ENCODE data around the gene GRM4. TPM values are rescaled to one million over a fixed set of nuclear protein-coding genes. Genes with fewer than 3 reads are reported as not detected.

Gene GRM4
- total RNA-seq, 2 donors from 2014 or later = not detected

DNA sequence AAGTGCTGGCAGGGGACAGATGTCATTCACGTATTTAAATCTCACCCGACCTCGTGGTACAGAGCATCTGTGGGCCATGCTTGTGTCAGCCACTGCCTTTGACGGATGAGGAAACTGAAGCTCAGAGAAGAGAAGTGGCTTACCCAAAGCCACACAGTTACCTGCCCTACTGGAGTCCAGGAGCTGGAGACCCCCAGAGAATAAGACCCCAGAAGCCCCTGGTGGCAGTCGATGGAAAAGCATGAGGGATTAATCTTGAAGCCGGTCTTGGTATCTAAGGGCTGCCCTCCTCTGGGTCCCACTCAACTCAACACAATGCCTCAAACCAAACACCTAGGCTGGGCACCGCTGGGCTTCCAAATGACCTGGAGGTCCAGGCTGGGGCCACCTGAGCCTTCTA, 83.1 kb downstream of the GRM4 start:
- peaks cover 0 to 10% of the 10 kb centered on the region in 2 donors for H3K4me1 ChIP-seq (ENCODE audit: control insufficient read depth in 1 of 2, low read depth in 2 of 2)
- H3K36me3 ChIP-seq = no peaks in the 10 kb centered on the region
- peaks cover 10% of the 10 kb centered on the region for H3K27me3 ChIP-seq (replicated peaks; ENCODE audit: insufficient read depth)
- TF ChIP-seq, protein P1, sequence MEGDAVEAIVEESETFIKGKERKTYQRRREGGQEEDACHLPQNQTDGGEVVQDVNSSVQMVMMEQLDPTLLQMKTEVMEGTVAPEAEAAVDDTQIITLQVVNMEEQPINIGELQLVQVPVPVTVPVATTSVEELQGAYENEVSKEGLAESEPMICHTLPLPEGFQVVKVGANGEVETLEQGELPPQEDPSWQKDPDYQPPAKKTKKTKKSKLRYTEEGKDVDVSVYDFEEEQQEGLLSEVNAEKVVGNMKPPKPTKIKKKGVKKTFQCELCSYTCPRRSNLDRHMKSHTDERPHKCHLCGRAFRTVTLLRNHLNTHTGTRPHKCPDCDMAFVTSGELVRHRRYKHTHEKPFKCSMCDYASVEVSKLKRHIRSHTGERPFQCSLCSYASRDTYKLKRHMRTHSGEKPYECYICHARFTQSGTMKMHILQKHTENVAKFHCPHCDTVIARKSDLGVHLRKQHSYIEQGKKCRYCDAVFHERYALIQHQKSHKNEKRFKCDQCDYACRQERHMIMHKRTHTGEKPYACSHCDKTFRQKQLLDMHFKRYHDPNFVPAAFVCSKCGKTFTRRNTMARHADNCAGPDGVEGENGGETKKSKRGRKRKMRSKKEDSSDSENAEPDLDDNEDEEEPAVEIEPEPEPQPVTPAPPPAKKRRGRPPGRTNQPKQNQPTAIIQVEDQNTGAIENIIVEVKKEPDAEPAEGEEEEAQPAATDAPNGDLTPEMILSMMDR (IDR thresholded peaks at IDR 0.05) = no peak
- DNase-seq (ENCODE audit: low spot score) (no peak), ATAC-seq (ENCODE audit: insufficient number of reproducible peaks, low FRiP score, low read depth) (no peak)
- no peaks in the 10 kb centered on the region for H3K9me3 ChIP-seq
- H3K27ac ChIP-seq = no peak overlapping the region
- no peak overlapping the region for H3K4me3 ChIP-seq

DNA sequence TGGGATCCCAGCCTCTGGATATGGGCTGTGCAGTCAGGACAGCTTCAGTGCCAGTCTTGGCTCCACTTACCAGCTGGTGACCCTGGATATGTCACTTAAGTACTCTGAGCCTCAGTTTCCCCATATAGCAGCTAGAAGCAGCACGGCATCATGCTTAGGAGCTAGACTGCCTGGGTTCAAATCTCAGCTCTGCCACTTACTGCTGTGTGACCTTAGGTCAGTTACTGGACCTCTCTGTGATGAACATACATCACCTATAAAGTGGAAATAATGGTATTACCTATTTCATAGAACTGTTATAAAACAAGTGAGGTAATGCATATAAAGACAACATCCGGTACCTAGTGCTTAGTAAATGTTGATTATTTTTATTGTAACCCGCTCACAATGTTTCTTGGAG, 83.7 kb downstream of the GRM4 start:
- no peak for ATAC-seq (ENCODE audit: insufficient number of reproducible peaks, low FRiP score, low read depth)
- Histone ChIP-seq H3K27me3 (replicated peaks; ENCODE audit: insufficient read depth) (peaks cover 10% of the 10 kb centered on the region), H3K4me3 (no peak overlapping the region), H3K27ac (no peak overlapping the region), H3K36me3 (no peaks in the 10 kb centered on the region), H3K9me3 (no peaks in the 10 kb centered on the region), H3K4me1 (ENCODE audit: control insufficient read depth in 1 of 2, low read depth in 2 of 2) (peaks cover 0 to 10% of the 10 kb centered on the region in 2 donors)
- TF ChIP-seq, protein P1 (IDR thresholded peaks at IDR 0.05) = no peak
- no peak for DNase-seq (ENCODE audit: low spot score)

DNA sequence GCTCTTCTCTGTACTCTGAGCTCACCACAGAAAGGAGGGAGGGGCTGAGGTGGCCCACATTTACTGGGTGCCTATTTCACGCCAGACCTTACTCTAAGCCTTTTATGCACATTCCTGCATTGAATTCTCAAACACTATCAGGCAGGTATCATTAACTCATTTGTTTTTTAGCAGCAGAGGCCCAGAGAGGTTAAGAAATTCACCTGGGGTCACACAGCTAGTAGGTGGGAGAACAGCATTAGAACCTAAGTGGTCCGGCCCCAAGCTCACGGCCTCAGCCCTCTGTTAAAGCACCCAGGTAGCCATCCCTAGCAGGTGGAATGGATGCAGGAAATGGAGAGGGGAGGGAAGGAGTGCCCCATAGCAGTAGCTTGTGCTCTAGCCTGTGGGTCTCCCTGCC, 84.5 kb downstream of the GRM4 start:
- Histone ChIP-seq H3K27me3 (replicated peaks; ENCODE audit: insufficient read depth) (peaks cover 3% of the 10 kb centered on the region), H3K4me1 (ENCODE audit: control insufficient read depth in 1 of 2, low read depth in 2 of 2) (peaks cover 0 to 11% of the 10 kb centered on the region in 2 donors), H3K27ac (no peak overlapping the region), H3K4me3 (no peak overlapping the region), H3K36me3 (no peaks in the 10 kb centered on the region), H3K9me3 (no peaks in the 10 kb centered on the region)
- ATAC-seq (ENCODE audit: insufficient number of reproducible peaks, low FRiP score, low read depth) (no peak), DNase-seq (ENCODE audit: low spot score) (no peak)
- TF ChIP-seq, protein P1 (IDR thresholded peaks at IDR 0.05) = no peak

DNA sequence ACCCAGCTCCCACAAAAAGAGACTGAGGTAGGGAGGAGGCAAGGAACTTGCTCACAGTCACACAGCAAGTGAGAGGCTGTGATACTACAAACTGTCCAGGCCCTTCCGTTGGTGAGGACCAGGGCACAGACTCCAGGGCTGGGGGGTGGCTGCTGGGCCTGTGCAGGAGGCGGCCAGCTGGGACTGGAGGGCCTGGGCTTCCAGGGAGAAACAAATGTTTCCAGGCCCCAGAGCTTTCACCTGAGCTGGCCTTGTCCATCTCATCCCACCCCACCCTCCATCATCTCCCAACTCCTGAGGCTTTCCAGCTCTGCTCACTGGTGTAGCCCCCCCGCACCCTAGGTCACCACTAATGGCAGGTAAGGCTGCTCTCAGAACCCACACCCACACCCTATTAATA, 86.0 kb downstream of the GRM4 start:
- TF ChIP-seq, protein P1 (IDR thresholded peaks at IDR 0.05) = no peak
- Histone ChIP-seq H3K27ac (no peak overlapping the region), H3K9me3 (no peaks in the 10 kb centered on the region), H3K36me3 (no peaks in the 10 kb centered on the region), H3K4me3 (no peak overlapping the region), H3K27me3 (replicated peaks; ENCODE audit: insufficient read depth) (peaks cover 3% of the 10 kb centered on the region), H3K4me1 (ENCODE audit: control insufficient read depth in 1 of 2, low read depth in 2 of 2) (peaks cover 0 to 6% of the 10 kb centered on the region in 2 donors)
- DNase-seq (ENCODE audit: low spot score) (no peak), ATAC-seq (ENCODE audit: insufficient number of reproducible peaks, low FRiP score, low read depth) (no peak)

DNA sequence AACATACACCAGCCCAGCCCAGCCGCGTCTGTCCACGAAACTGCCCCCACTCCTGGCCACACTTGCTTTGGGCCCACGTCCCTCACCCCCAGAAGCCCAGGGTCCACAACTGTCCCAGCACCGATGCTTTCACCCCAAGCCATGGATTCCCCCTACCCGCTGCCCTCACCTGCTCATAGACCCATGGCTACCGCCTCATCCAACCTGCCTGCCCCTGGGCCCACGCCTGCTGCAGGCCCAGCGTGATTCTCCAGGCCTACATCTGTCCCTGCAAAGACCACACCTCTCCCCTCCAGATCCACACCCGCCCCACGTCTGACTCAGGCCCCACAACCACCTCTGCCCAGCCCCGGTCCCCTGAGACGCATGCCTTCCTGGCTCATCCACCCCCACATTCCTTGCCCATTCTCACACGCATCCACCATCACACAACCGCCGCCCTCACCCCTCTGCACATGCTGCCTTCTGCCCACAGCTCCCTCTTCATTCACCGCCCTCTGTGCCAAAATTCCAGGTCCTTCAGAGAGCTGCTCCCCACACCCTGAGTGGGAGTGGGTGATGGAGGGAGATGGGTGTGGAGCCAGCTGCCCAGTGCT, 86.7 kb downstream of the GRM4 start:
- H3K27ac ChIP-seq = no peak overlapping the region
- TF ChIP-seq, protein P1 (IDR thresholded peaks at IDR 0.05) = no peak
- peaks cover 0 to 6% of the 10 kb centered on the region in 2 donors for H3K4me1 ChIP-seq (ENCODE audit: control insufficient read depth in 1 of 2, low read depth in 2 of 2)
- DNase-seq (ENCODE audit: low spot score) (no peak), ATAC-seq (ENCODE audit: insufficient number of reproducible peaks, low FRiP score, low read depth) (no peak)
- no peak overlapping the region for H3K4me3 ChIP-seq
- H3K27me3 ChIP-seq (replicated peaks; ENCODE audit: insufficient read depth) = peaks cover 3% of the 10 kb centered on the region
- no peaks in the 10 kb centered on the region for H3K9me3 ChIP-seq
- H3K36me3 ChIP-seq = no peaks in the 10 kb centered on the region

All from thoracic aorta (tissue), 2 donors.